Femur (tissue), 1 donor: Measurements from ENCODE around the gene TEX101.
"Not testable (repeated sequence)": the region's sequence is repeated elsewhere in the genome, so short reads cannot be mapped to it uniquely, and the experiment has no call there.

ENCODE experiments used
- DNase-seq: peaks from one replicate; pipeline ENCODE4 v3.0.0-alpha.2; 2017

The TEX101 gene

DNA sequence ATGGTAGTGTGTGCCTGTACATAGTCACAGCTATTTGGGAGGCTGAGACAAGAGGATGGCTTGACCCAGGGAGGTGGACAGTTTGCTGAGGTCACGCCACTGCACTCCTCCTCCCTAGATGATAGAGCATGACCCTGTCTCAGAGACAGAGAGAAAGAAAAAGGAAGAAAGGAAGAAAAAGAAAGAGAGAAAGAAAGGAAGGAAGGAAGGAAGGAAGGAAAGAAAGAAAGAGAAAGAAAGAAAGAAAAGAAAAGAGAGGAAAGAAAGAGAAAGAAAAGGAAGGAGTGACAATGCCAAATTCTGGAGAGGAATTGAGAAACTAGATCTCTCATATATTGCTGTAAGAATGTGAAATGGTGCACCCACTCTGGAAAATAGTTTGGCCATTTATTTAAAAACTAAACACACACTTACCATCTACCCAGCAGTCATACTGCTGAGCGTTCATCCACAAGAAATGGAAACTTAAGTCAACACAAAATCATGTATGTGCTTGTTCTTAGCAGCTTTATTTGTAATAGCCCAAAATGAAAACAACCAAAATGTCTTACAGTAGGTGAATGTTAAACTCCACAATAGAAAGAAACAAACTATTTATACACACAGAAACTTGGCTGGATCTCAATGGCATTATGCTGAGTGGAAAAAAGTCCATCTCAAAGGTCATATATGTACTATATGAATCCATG lies 7.5 kb downstream of the TEX101 start:
- no peak for DNase-seq

DNA sequence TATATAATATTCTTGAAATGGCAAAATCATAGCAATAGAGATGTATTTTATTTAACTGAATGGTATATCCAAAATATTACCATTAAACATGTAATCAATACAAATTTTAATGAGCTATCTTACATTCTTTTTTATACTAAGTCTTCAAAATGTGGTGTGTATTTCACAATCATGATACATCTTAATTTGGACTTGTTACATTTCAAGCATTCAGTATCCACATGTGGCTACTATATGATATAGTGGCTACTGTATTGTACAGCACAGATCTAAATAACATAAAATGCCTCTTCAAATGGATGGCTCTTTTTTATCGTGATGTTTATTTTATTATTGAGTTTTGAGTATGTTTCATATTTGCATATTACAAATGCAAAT lies 8.0 kb downstream of the TEX101 start:
- DNase-seq: no peak

- DNase-seq: no peak
Observed at GRCh38 chr19:43423779-43424178, 9.1 kb downstream of the TEX101 start.

- DNase-seq: no peak
Observed at GRCh38 chr19:43425567-43426392, 11.1 kb downstream of the TEX101 start.

DNA sequence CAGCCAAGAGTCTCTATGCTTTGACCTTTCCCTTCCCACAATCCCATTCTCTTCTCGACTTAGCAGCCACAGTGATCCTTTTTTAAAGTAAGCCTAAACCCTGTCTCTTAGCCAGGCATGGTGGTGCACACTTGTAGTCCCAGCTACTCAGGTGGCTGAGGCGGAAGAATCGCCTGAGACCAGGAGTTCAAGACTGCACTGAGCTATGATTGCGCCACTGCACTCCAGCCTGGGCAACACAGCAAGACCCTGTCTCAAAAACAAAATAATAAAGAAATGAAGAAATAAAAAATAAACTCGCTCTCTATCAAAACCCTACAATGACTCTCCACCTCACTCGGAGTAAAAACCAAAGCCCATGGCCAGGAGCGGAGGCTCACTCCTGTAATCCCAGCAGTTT lies 14.7 kb downstream of the TEX101 start:
- no peak for DNase-seq

DNA sequence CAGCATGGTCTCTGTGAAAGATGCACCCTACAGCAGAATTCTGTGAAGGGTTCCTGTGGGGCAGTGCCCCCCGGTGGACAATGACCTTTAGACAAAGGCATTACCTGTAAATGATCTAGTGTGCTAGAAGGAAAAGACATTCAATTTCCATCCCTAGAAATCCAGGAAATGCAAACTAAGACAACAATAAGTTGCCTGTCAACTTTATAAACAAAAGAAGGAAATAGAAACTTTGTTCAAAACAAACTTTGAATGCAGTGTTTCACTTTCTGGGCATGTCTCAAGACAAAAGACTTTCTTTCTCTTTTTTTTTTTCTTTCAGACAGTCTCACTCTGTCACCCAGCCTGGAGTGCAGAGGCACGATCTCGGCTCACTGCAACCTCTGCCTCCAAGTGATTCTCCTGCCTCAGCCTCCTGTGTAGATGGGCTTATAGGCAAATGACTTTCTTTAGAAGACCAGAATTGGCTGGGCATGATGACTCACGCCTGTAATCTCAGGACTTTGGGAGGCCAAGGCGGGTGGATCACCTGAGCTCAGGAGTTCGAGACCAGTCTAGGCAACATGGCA lies 15.5 kb downstream of the TEX101 start:
- DNase-seq: no peak

- DNase-seq: no peak
Observed at GRCh38 chr19:43430976-43431375, 16.3 kb downstream of the TEX101 start.

- no peak for DNase-seq
Observed at GRCh38 chr19:43433358-43433673, 18.6 kb downstream of the TEX101 start.

- DNase-seq: no peak
Observed at GRCh38 chr19:43433689-43434088, 19.0 kb downstream of the TEX101 start.

- no peak for DNase-seq
Observed at GRCh38 chr19:43435775-43436174, 21.1 kb downstream of the TEX101 start.

DNA sequence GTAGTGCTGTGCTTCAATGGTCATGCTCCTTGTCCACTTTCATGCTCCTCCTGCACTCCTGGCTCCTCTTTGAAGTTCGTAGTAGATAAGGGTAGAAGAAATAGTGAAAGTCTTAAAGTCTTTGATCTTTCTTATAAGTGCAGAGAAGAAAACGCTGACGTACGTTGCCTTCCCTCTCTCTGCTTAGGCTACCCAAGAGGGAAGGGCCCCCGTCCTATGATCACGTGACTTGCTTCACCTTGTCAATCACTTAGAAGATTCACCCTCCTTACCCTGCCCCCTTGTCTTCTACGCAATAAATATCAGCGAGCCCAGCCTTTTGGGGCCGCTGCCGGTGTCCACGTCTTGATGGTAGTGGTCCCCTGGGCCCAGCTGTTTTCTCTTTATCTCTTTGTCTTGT lies 22.6 kb downstream of the TEX101 start:
- DNase-seq: not testable (repeated sequence)

GRCh38 chr19:43437712-43438111 lies 23.0 kb downstream of the TEX101 start:
- no peak for DNase-seq

- peak; percentile 81 for DNase-seq
Observed at GRCh38 chr19:43438291-43439031, 23.8 kb downstream of the TEX101 start.

GRCh38 chr19:43439032-43439708 lies 24.5 kb downstream of the TEX101 start:
- no peak for DNase-seq

GRCh38 chr19:43439709-43440063 lies 25.0 kb downstream of the TEX101 start:
- no peak for DNase-seq

DNA sequence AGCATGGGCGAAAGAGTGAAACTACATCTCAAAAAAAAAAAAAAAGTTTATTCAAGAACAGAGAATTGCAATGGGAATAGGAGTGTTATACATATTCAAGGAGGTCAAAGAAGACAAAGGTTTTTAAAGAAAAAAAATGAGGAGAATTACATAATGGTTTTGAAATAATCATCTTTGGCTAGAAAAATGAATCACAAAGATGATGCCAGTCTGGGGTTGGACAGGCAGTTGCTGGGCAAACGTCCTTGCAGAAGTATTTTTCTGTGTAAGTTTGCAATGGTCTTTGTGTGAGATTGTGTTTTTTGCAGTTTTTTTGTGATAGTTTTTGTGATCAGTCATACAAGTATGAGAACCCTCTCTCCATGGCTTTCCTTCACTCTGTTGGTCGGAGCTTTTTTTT lies 27.0 kb downstream of the TEX101 start:
- DNase-seq: no peak

DNA sequence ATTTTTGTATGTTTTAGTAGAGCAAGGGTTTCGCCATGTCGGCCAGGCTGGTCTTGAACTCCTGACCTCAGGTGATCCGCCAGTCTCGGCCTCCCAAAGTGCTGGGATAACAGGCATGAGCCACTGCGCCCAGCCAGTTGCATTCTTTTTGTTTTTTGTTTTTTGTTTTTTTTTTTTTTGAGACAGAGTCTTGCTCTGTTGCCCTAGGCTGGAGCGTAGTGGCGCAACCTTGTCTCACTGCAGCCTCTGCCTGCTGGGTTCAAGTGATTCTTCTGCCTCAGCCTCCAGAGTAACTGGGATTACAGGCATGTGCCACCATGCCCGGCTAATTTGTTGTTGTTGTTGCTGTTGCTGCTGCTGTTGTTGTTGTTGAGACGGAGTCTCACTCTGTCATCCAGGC lies 29.4 kb downstream of the TEX101 start:
- not testable (repeated sequence) for DNase-seq

GRCh38 chr19:43444531-43445287 lies 30.0 kb downstream of the TEX101 start:
- DNase-seq: no peak

GRCh38 chr19:43445426-43445825 lies 30.7 kb downstream of the TEX101 start:
- no peak for DNase-seq

- peak; percentile 88 for DNase-seq
Observed at GRCh38 chr19:43446746-43447489, 32.2 kb downstream of the TEX101 start.

DNA sequence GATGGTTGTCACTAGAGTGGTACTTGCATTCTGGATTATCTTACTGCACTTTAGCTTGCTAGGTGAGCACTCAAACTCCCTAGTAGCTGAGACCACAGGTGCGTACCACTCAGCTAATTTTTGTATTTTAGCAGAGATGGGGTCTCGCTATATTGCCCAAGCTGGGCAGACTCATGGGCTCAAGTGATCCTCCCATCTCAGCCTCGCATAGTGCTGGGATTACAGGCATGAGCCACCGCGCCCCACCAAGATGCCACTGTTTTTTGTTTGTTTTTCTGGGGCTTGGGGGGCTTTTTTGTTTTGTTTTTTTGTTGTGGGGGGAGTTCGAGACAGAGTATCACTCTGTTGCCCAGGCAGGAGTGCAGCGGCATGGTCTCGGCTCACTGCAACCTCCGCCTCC lies 33.0 kb downstream of the TEX101 start:
- DNase-seq: no peak
